Neural progenitor cell (in vitro differentiated cells): ENCODE data around the gene DIDO1. TPM values are rescaled to one million over a fixed set of nuclear protein-coding genes. Genes with fewer than 3 reads are reported as not detected.

Source experiments
- DNase-seq: peaks from one replicate; pipeline ENCODE4 v3.0.0-alpha.2; 2016; ENCODE audit warnings: low spot score
- H2AFZ ChIP-seq: fragments of 200-600 bp; sonication (generic); replicated peaks from 2 replicates; pipeline ENCODE4 v1.6.1; 2016; ENCODE audit warnings: antibody characterized with exemption
- H3F3A ChIP-seq: fragments of 200-600 bp; sonication (generic); 2 replicates; pipeline ENCODE4 v1.6.1; 2016; ENCODE audit warnings: antibody characterized with exemption, low read depth
- H3K27ac ChIP-seq: fragments of 200-600 bp; sonication (generic); 2 replicates; pipeline ENCODE4 v1.5.1; 2016; ENCODE audit warnings: mild to moderate bottlenecking
- H3K27me3 ChIP-seq: fragments of 200-600 bp; sonication (generic); 2 replicates; pipeline ENCODE4 v1.6.1; 2016; ENCODE audit warnings: mild to moderate bottlenecking, moderate library complexity
- H3K36me3 ChIP-seq: fragments of 200-600 bp; sonication (generic); 2 replicates; pipeline ENCODE4 v1.5.1; 2016
- H3K4me1 ChIP-seq: fragments of 200-600 bp; sonication (generic); 2 replicates; pipeline ENCODE4 v1.6.1; 2016; ENCODE audit warnings: mixed run types
- H3K4me2 ChIP-seq: fragments of 200-600 bp; sonication (generic); 2 replicates; pipeline ENCODE4 v1.6.1; 2016
- H3K4me3 ChIP-seq: fragments of 200-600 bp; sonication (generic); 2 replicates; pipeline ENCODE4 v1.5.1; 2016
- H3K79me2 ChIP-seq: fragments of 200-600 bp; sonication (generic); 2 replicates; pipeline ENCODE4 v1.6.1; 2016; ENCODE audit warnings: low read depth
- H3K9ac ChIP-seq: fragments of 200-600 bp; sonication (generic); 2 replicates; pipeline ENCODE4 v1.6.1; 2016
- H3K9me3 ChIP-seq: fragments of 200-600 bp; sonication (generic); 2 replicates; pipeline ENCODE4 v1.5.1; 2016; ENCODE audit warnings: low read depth
- H4K20me1 ChIP-seq: fragments of 200-600 bp; sonication (generic); 2 replicates; pipeline ENCODE4 v1.6.1; 2016; ENCODE audit warnings: low read depth
- H3K27ac Mint-ChIP-seq: 3 replicates; pipeline ENCODE4 v1.8.0; 2021; ENCODE audit warnings: mixed read lengths
- H3K27me3 Mint-ChIP-seq: 2 replicates; pipeline ENCODE4 v1.8.0; 2022; ENCODE audit warnings: low read depth, mild to moderate bottlenecking, inconsistent platforms, moderate library complexity, mixed read lengths; ENCODE audit not compliant: insufficient read depth
- H3K36me3 Mint-ChIP-seq: 3 replicates; pipeline ENCODE4 v1.8.0; 2021; ENCODE audit warnings: mixed read lengths
- H3K4me1 Mint-ChIP-seq: 3 replicates; pipeline ENCODE4 v1.8.0; 2021; ENCODE audit warnings: mixed read lengths
- H3K4me3 Mint-ChIP-seq: 3 replicates; pipeline ENCODE4 v1.8.0; 2021; ENCODE audit warnings: mild to moderate bottlenecking, moderate library complexity, mixed read lengths
- H3K9me3 Mint-ChIP-seq: 3 replicates; pipeline ENCODE4 v1.8.0; 2020; ENCODE audit warnings: mixed read lengths
- CTCF ChIP-seq: fragments of 200-600 bp; sonication (generic); IDR thresholded peaks from 2 replicates; pipeline ENCODE4 v1.5.1; 2017; ENCODE audit warnings: antibody characterized with exemption, mild to moderate bottlenecking
- EZH2 ChIP-seq: fragments of 200-600 bp; sonication (generic); IDR thresholded peaks from 2 replicates; pipeline ENCODE4 v1.6.1; 2017; ENCODE audit warnings: antibody characterized with exemption, mild to moderate bottlenecking, moderate library complexity
- EZH2phosphoT487 ChIP-seq: fragments of 200-600 bp; sonication (generic); IDR thresholded peaks from 2 replicates; pipeline ENCODE4 v1.6.1; 2017; ENCODE audit warnings: antibody characterized with exemption
- total RNA-seq: library from RNA; depleted of rRNA; stranded (reverse); fragments of >200 nt; gene quantifications from 2 replicates; pipeline ENCODE4 v1.2.3, GENCODE V29; 2015; ENCODE audit warnings: low replicate concordance

Gene DIDO1
- total RNA-seq, 1 donor from 2014 or later, result 64.5 TPM

- no peak overlapping the region for H3K4me3 ChIP-seq
- H3K27ac ChIP-seq, result no peak overlapping the region
- TF ChIP-seq CTCF (no peak), EZH2phosphoT487 (no peak), EZH2 (no peak)
- Mint-ChIP-seq H3K4me1 (no peaks in the 10 kb centered on the region), H3K9me3 (no peaks in the 10 kb centered on the region), H3K4me3 (no peak overlapping the region), H3K27me3 (peaks cover 2% of the 10 kb centered on the region), H3K36me3 (peaks cover 31% of the 10 kb centered on the region), H3K27ac (no peak overlapping the region)
- H4K20me1 ChIP-seq, result peaks cover 24% of the 10 kb centered on the region
- no peak for DNase-seq
- no peaks in the 10 kb centered on the region for H3K4me1 ChIP-seq
- H3K79me2 ChIP-seq, result peaks cover 4% of the 10 kb centered on the region
- no peaks in the 10 kb centered on the region for H3F3A ChIP-seq
- H3K4me2 ChIP-seq, result no peak overlapping the region
- H2AFZ ChIP-seq, result no peak overlapping the region
- no peaks in the 10 kb centered on the region for H3K27me3 ChIP-seq
- no peaks in the 10 kb centered on the region for H3K36me3 ChIP-seq
- no peak overlapping the region for H3K9ac ChIP-seq
- no peaks in the 10 kb centered on the region for H3K9me3 ChIP-seq
Measured at GRCh38 chr20:62852841-62853240, 73.5 kb downstream of the DIDO1 start.

- TF ChIP-seq EZH2phosphoT487 (no peak), EZH2 (no peak), CTCF (no peak)
- Mint-ChIP-seq H3K9me3 (no peaks in the 10 kb centered on the region), H3K36me3 (peaks cover 29% of the 10 kb centered on the region), H3K4me3 (no peak overlapping the region), H3K27me3 (peaks cover 2% of the 10 kb centered on the region), H3K4me1 (no peaks in the 10 kb centered on the region), H3K27ac (no peak overlapping the region)
- no peak for DNase-seq
- Histone ChIP-seq H3K9me3 (no peaks in the 10 kb centered on the region), H2AFZ (no peak overlapping the region), H3K79me2 (no peaks in the 10 kb centered on the region), H3K4me2 (no peak overlapping the region), H3K27ac (no peak overlapping the region), H3K4me3 (no peak overlapping the region), H4K20me1 (peaks cover 19% of the 10 kb centered on the region), H3K27me3 (no peaks in the 10 kb centered on the region), H3K4me1 (no peaks in the 10 kb centered on the region), H3F3A (no peaks in the 10 kb centered on the region), H3K9ac (no peak overlapping the region), H3K36me3 (no peaks in the 10 kb centered on the region)
Measured at GRCh38 chr20:62852196-62852595, 74.1 kb downstream of the DIDO1 start.

GRCh38 chr20:62850333-62850974, 75.9 kb downstream of the DIDO1 start:
- Mint-ChIP-seq H3K4me3 (no peak overlapping the region), H3K27ac (peak overlapping the region; percentile 20), H3K36me3 (peaks cover 34% of the 10 kb centered on the region), H3K27me3 (peaks cover 2% of the 10 kb centered on the region), H3K9me3 (no peaks in the 10 kb centered on the region), H3K4me1 (no peaks in the 10 kb centered on the region)
- no peak overlapping the region for H2AFZ ChIP-seq
- TF ChIP-seq CTCF (peak; percentile 15), EZH2 (no peak)
- no peak overlapping the region for H3K27ac ChIP-seq
- H3K79me2 ChIP-seq, result no peaks in the 10 kb centered on the region
- H3K4me1 ChIP-seq, result no peaks in the 10 kb centered on the region
- no peak overlapping the region for H3K4me2 ChIP-seq
- DNase-seq, result no peak
- no peaks in the 10 kb centered on the region for H3K27me3 ChIP-seq
- H4K20me1 ChIP-seq, result peaks cover 19% of the 10 kb centered on the region
- H3K9me3 ChIP-seq, result no peaks in the 10 kb centered on the region
- H3K9ac ChIP-seq, result no peak overlapping the region
- H3K4me3 ChIP-seq, result no peak overlapping the region
- no peaks in the 10 kb centered on the region for H3K36me3 ChIP-seq
- H3F3A ChIP-seq, result no peaks in the 10 kb centered on the region
